GM12878 (cell line): ENCODE results near the gene KIF11. TPM values are rescaled to one million over a fixed set of nuclear protein-coding genes. Genes with fewer than 3 reads are reported as not detected.
A peak's percentile ranks its signal among the peaks of the same experiment; 100 is the strongest.

ENCODE experiments used
- ATAC-seq: fragments of 200-7000 bp; cut with Tn5 transposase; 3 replicates; pipeline ENCODE4 v1.9.1; 2020; ENCODE audit warnings: mild to moderate bottlenecking, moderate library complexity
- BruUV-seq: library from RNA; stranded (reverse); fragments of 400-500 nt; replicated peaks from 2 replicates; lab custom pipeline; 2021; lab: Mats Ljungman, UMichigan
- CTCF ChIA-PET: fragments of 300-600 bp; sonication (Branson Sonifier 250); formaldehyde crosslinking; extraction: SDS; loops from one replicate; lab custom pipeline; 2021; ENCODE audit warnings: inconsistent platforms; lab: Yijun Ruan, JAX
- POLR2A ChIA-PET: fragments of 350-600 bp; formaldehyde crosslinking; extraction: SDS; loops from one replicate; lab custom pipeline; 2021; ENCODE audit warnings: inconsistent platforms; lab: Charles Lee
- RAD21 ChIA-PET: fragments of 300-600 bp; sonication (Branson Sonifier 250); formaldehyde crosslinking; loops from one replicate; lab custom pipeline; 2023; ENCODE audit warnings: antibody characterized with exemption; ENCODE audit not compliant: unreplicated experiment; lab: Charles Lee
- SMC1A ChIA-PET: fragments of 300-600 bp; sonication (Branson Sonifier 250); formaldehyde crosslinking; loops from one replicate; lab custom pipeline; 2023; ENCODE audit not compliant: unreplicated experiment, uncharacterized antibody; lab: Charles Lee
- DNase-seq: peaks from one replicate; pipeline ENCODE4 v3.0.0-alpha.2; 2011; ENCODE audit warnings: low read depth, low spot score
- FAIRE-seq: peaks from 3 replicates; lab custom pipeline; 2011; peaks lifted over from hg19 to GRCh38; lab: Jason Lieb, UNC
- H2AFZ ChIP-seq: 2 replicates; pipeline ENCODE4 v1.6.0; 2011; ENCODE audit warnings: low read depth, low read length, control low read depth; ENCODE audit not compliant: control insufficient read depth
- H3K27ac ChIP-seq: 2 replicates; pipeline ENCODE4 v1.5.1; 2011; ENCODE audit warnings: control low read depth; ENCODE audit not compliant: control insufficient read depth, insufficient read depth
- H3K27me3 ChIP-seq, 2 experiments: replicated peaks in 1 of 2; 2 replicates each; pipeline versions ENCODE4 v1.6.0 to v1.6.1; 2011; ENCODE audit warnings: low read length in 1 of 2; ENCODE audit not compliant: control insufficient read depth in 2 of 2, insufficient read depth in 2 of 2
- H3K36me3 ChIP-seq, 2 experiments: 2 replicates each; pipeline ENCODE4 v1.5.1; 2011; ENCODE audit warnings: low read length in 1 of 2; ENCODE audit not compliant: control insufficient read depth in 2 of 2, insufficient read depth in 2 of 2
- H3K4me1 ChIP-seq: 2 replicates; pipeline ENCODE4 v1.6.1; 2011; ENCODE audit warnings: mild to moderate bottlenecking, low read length, moderate library complexity, mixed read lengths; ENCODE audit not compliant: control insufficient read depth, insufficient read depth
- H3K4me2 ChIP-seq: 2 replicates; pipeline ENCODE4 v1.6.0; 2011; ENCODE audit warnings: control low read depth; ENCODE audit not compliant: control insufficient read depth, insufficient read depth
- H3K4me3 ChIP-seq: fragments of 200-600 bp; sonication (generic); 2 replicates; pipeline ENCODE4 v1.5.1; 2016
- H3K79me2 ChIP-seq: 2 replicates; pipeline ENCODE4 v1.6.0; 2011; ENCODE audit warnings: low read length; ENCODE audit not compliant: control insufficient read depth, insufficient read depth
- H3K9ac ChIP-seq: 2 replicates; pipeline ENCODE4 v1.8.0; 2011; ENCODE audit warnings: low read length, control low read depth, mixed read lengths; ENCODE audit not compliant: control insufficient read depth, insufficient read depth
- H3K9me3 ChIP-seq: replicated peaks from 3 replicates; pipeline ENCODE4 v1.5.1; 2011; ENCODE audit warnings: mild to moderate bottlenecking, low read length; ENCODE audit not compliant: control insufficient read depth, insufficient read depth
- H4K20me1 ChIP-seq: 2 replicates; pipeline ENCODE4 v1.6.0; 2011; ENCODE audit not compliant: control insufficient read depth, insufficient read depth
- CBFB ChIP-seq: IDR thresholded peaks from 2 replicates; pipeline ENCODE4 v1.6.1; 2016; ENCODE audit warnings: antibody characterized with exemption, low read depth
- EED ChIP-seq: sonication (generic); IDR thresholded peaks from 2 replicates; pipeline ENCODE4 v1.6.1; 2016; ENCODE audit warnings: antibody characterized with exemption, low read depth
- EGR1 ChIP-seq, 2 experiments: IDR thresholded peaks; 1 replicate in 1 of 2; 2 replicates in 1 of 2; pipeline ENCODE4 v1.6.1; 2011 to 2012; ENCODE audit warnings: low read depth in 2 of 2, low read length in 2 of 2, borderline replicate concordance in 1 of 2, mild to moderate bottlenecking in 1 of 2, moderate library complexity in 1 of 2
- ETV6 ChIP-seq, 2 experiments: fragments of 450-650 bp in 1 of 2; IDR thresholded peaks in 1 of 2; conservative IDR thresholded peaks in 1 of 2; 2 replicates each; pipeline ENCODE4 v1.6.1; 2014; ENCODE audit warnings: antibody characterized with exemption in 1 of 2, borderline replicate concordance in 1 of 2, low read depth in 1 of 2, mild to moderate bottlenecking in 1 of 2, moderate library complexity in 1 of 2
- RAD21 ChIP-seq: IDR thresholded peaks from 2 replicates; pipeline ENCODE4 v1.6.1; 2011; ENCODE audit warnings: mild to moderate bottlenecking, low read depth, low read length, moderate library complexity; ENCODE audit not compliant: insufficient read depth
- RFX5 ChIP-seq: IDR thresholded peaks from 2 replicates; pipeline ENCODE4 v1.6.1; 2011; ENCODE audit warnings: low read depth, low read length, improper control_type of control experiment
- RUNX3 ChIP-seq: IDR thresholded peaks from 2 replicates; pipeline ENCODE4 v1.6.1; 2012; ENCODE audit warnings: low read length, inconsistent platforms
- TARDBP ChIP-seq: IDR thresholded peaks from 2 replicates; pipeline ENCODE4 v1.6.1; 2016; ENCODE audit warnings: borderline replicate concordance
- TCF3 ChIP-seq: IDR thresholded peaks from 2 replicates; pipeline ENCODE4 v1.6.1; 2012; ENCODE audit warnings: low read depth, mild to moderate bottlenecking, low read length, borderline replicate concordance; ENCODE audit not compliant: insufficient read depth
- ZBED1 ChIP-seq: IDR thresholded peaks from 2 replicates; pipeline ENCODE4 v1.6.1; 2016; ENCODE audit warnings: borderline replicate concordance
- WGBS: methylation state at CpG from one replicate; pipeline ENCODE4 v1.1.6; 2016; ENCODE audit warnings: low lambda C conversion rate; ENCODE audit not compliant: insufficient replicate concordance, insufficient coverage; ENCODE audit errors: missing lambda C conversion rate; 5-methylcytosine and 5-hydroxymethylcytosine counted together
- in situ Hi-C: fragments of 300-500 bp; cut with MboI; formaldehyde crosslinking; loops from 9 replicates; pipeline ENCODE4 v1.14.3; 2018; ENCODE audit warnings: mixed read lengths
- intact Hi-C: fragments of 100-400 bp; cut with micrococcal nuclease; formaldehyde crosslinking; loops from one replicate; pipeline ENCODE4 v1.14.2; 2022; ENCODE audit not compliant: unreplicated experiment
- polyA plus RNA-seq, 11 experiments: library from polyadenylated mRNA; depleted of rRNA in 4 of 11; unstranded in 6 of 11; stranded (reverse) in 5 of 11; fragments of >200 nt; fragmentation: Nextera tagmentation in 4 of 11; fragmentation: Illumina TruSeq in 1 of 11; extraction: Ambion mirVana in 4 of 11; extraction: Trizol in 1 of 11; gene quantifications; 1 replicate in 1 of 11; 2 replicates in 10 of 11; pipeline versions ENCODE4 v1.2.1 to v1.2.3, GENCODE V29; 2011 to 2016; ENCODE audit warnings: inconsistent platforms in 2 of 11, missing spikeins in 2 of 11, low read depth in 1 of 11
- total RNA-seq, 4 experiments: library from RNA; depleted of rRNA in 3 of 4; stranded (reverse); fragments of >200 nt in 3 of 4; fragmentation: Illumina TruSeq in 1 of 4; extraction: Trizol in 1 of 4; gene quantifications; 2 replicates each; pipeline versions ENCODE4 v1.2.1 to v1.2.3, GENCODE V29; 2013 to 2021
- TF ChIP-seq, protein P1 (sequence below): fragments of 150-350 bp; IDR thresholded peaks from 2 replicates; pipeline ENCODE4 v1.6.1; 2014; ENCODE audit warnings: mild to moderate bottlenecking, low read depth, low read length

The KIF11 gene
- total and polyA plus RNA-seq, 10 of the 15 experiments (the other 5 are each of a cell fraction or from before 2014, with no cell fraction given), result 14.1 to 79.8 (median 41.9) TPM

DNA sequence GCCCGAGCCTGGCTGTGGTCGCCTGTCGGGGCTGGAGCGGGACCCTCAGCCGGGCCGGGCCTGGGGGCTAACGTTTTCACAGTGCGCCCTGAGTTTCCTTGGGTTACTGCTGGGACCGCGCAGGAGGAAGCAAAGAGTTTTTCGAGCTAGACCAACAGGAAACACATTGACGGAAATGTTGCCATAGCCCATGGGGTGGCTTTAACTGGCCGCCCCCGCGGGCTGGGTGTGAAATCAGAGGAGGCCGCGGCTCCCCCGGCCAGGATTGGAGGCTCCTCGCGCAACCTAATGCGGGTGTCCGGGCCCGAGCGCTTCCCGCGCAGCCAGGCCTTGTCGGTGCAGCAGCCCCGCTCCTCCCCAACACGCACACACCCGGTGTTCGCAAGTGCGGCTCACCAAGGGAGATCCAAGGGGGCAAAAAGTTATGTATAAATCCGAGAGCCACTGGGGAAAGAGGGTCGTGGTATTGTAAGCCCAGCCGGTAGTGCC is 98.7 kb downstream of the KIF11 start:
- Histone ChIP-seq H2AFZ (no peak overlapping the region), H3K4me1 (peaks cover 16% of the 10 kb centered on the region), H4K20me1 (no peaks in the 10 kb centered on the region), H3K9ac (no peak overlapping the region), H3K79me2 (no peaks in the 10 kb centered on the region), H3K36me3 (no peaks in the 10 kb centered on the region), H3K9me3 (no peaks in the 10 kb centered on the region), H3K4me2 (peak overlapping the region; percentile 74; the same call in 1 of the 2 replicates), H3K27ac (no peak overlapping the region), H3K4me3 (no peak overlapping the region), H3K27me3 (peaks cover 0 to 28% of the 10 kb centered on the region in 2 experiments; a peak in 3 of 4 replicates)
- 16% methylated on average over 35 of the region's 35 CpGs for WGBS
- ChIA-PET POLR2A (no interaction called here), SMC1A (interaction anchor here (0.6 kb wide), 1 partner anchor 119 kb away, joined by 3 read pairs; no protein-coding TSS in a partner anchor), CTCF (no interaction called here), RAD21 (interaction anchor here (0.5 kb wide), 1 partner anchor 89 kb away, joined by 4 read pairs; no protein-coding TSS in a partner anchor)
- TF ChIP-seq ETV6 (conservative IDR thresholded peaks at IDR 0.05 in 1 of 2, IDR thresholded peaks at IDR 0.05 in 1 of 2; ENCODE audit: borderline replicate concordance in 1 of 2, low read depth in 1 of 2) (peak in 1 of 2 experiments; percentile 83; a peak in 2 of 4 replicates), RAD21 (0 out of 2 replicates have a peak, but pooled peaks have one; percentile 8), ZBED1 (no peak), CBFB (no peak), RUNX3 (no peak), RFX5 (no peak), TCF3 (no peak), EED (no peak), TARDBP (0 out of 2 replicates have a peak, but pooled peaks have one; percentile 15), EGR1 (IDR thresholded peaks at IDR 0.05; ENCODE audit: borderline replicate concordance in 1 of 2, low read depth in 2 of 2, low read length in 2 of 2) (peak in 1 of 2 experiments; percentile 86; a peak in 2 of 3 replicates)
- TF ChIP-seq, protein P1, sequence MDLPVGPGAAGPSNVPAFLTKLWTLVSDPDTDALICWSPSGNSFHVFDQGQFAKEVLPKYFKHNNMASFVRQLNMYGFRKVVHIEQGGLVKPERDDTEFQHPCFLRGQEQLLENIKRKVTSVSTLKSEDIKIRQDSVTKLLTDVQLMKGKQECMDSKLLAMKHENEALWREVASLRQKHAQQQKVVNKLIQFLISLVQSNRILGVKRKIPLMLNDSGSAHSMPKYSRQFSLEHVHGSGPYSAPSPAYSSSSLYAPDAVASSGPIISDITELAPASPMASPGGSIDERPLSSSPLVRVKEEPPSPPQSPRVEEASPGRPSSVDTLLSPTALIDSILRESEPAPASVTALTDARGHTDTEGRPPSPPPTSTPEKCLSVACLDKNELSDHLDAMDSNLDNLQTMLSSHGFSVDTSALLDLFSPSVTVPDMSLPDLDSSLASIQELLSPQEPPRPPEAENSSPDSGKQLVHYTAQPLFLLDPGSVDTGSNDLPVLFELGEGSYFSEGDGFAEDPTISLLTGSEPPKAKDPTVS, result no peak
- intact Hi-C loops, result loop anchor here (5.0 kb wide), 1 partner anchor 51 kb away; no protein-coding TSS in a partner anchor
- FAIRE-seq (no peak), DNase-seq (no peak), ATAC-seq (peak; percentile 16)
- no TSS peak for BruUV-seq
- in situ Hi-C loops, result no loop called here
